CD4-positive, alpha-beta T cell treated with Interleukin-6 at 100 ng/mL for 8 hours (primary cell): ENCODE data around the gene LAMA5.

ENCODE experiments used
- DNase-seq: peaks from one replicate; pipeline ENCODE4 v3.0.0-alpha.2; 2020; ENCODE audit warnings: mixed read lengths, low spot score

Gene LAMA5

DNA sequence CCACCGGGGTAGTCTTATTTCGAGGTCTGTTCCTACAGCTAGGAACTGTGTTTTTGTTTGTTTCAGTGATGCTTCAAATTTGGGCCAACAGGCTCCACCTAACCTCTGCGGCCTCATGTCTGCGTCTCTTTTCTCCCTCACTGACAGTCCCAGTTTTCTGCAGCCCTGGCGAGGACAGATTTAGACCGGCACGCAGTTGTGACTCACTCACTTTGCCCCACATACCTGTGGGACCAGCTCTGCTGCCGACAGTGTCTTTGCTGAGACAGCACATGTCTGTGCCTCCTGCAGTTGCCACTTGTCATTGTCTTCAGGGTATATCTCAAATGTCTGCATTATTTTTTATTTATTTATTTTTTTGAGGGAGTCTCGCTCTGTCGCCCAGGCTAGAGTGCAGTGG is 99.6 kb downstream of the LAMA5 start:
- DNase-seq, result no peak

GRCh38 chr20:62266851-62267250 is 100.3 kb downstream of the LAMA5 start:
- DNase-seq, result no peak

GRCh38 chr20:62266340-62266739 is 100.8 kb downstream of the LAMA5 start:
- no peak for DNase-seq

DNA sequence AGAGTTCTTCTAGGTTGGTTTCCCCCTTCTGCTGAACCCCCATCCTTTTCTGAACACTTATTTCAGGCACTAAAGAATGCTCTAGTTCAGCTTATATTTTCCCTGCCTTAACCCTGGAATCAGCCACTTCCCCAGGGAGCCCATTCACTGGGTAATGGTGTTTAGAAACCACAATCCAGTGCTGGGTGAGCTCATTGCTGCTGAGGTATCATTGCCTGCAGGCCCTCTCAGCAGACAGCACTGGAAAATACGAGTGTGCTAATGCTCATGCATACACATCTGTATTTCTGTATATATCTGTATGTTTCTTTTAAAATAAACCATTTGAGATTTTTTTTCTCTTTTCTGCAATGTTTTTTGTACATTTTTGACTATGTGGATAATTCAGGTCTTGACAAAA is 101.7 kb downstream of the LAMA5 start:
- DNase-seq, result no peak

- DNase-seq, result no peak
Measured at GRCh38 chr20:62263396-62263795, 103.7 kb downstream of the LAMA5 start.

- no peak for DNase-seq
Measured at GRCh38 chr20:62262064-62262463, 105.0 kb downstream of the LAMA5 start.

DNA sequence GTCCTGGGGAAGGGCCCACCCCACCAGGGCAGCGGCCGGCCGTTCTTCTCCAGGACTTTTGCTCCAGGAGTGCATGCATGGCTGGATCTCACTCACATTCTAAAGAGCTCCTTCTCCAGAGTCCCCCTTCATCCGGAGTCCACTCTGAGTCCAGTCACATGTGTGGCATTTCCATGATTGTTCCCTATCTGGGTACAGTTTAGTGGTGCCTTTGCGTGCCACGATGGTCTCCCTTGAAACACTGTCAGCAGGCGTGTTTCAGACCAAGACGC is 107.9 kb downstream of the LAMA5 start:
- no peak for DNase-seq
